ENCODE results near the gene ATP8A2.

Gene ATP8A2

GRCh38 chr13:25887962-25888655, 516.3 kb downstream of the ATP8A2 start:
- DNase-seq (ENCODE audit: low spot score), result no peak
- in situ Hi-C loops (cut with MboI; ENCODE audit: low sequenced_read_pairs, unreplicated experiment), result no loop called here
- no peak for TF ChIP-seq CTCF (IDR thresholded peaks at IDR 0.05; ENCODE audit: borderline replicate concordance, control extremely low read depth, extremely low read depth, insufficient read depth, missing control alignments)

GRCh38 chr13:25890671-25891212, 519.0 kb downstream of the ATP8A2 start:
- no peak for TF ChIP-seq CTCF (IDR thresholded peaks at IDR 0.05; ENCODE audit: borderline replicate concordance, control extremely low read depth, extremely low read depth, insufficient read depth, missing control alignments)
- no peak for DNase-seq (ENCODE audit: low spot score)
- in situ Hi-C loops (cut with MboI; ENCODE audit: low sequenced_read_pairs, unreplicated experiment), result no loop called here

- TF ChIP-seq CTCF (IDR thresholded peaks at IDR 0.05; ENCODE audit: borderline replicate concordance, control extremely low read depth, extremely low read depth, insufficient read depth, missing control alignments), result no peak
- DNase-seq (ENCODE audit: low spot score), result no peak
- in situ Hi-C loops (cut with MboI; ENCODE audit: low sequenced_read_pairs, unreplicated experiment), result no loop called here
Observed at GRCh38 chr13:25898991-25899390, 527.2 kb downstream of the ATP8A2 start.

GRCh38 chr13:25899464-25899863, 527.7 kb downstream of the ATP8A2 start:
- in situ Hi-C loops (cut with MboI; ENCODE audit: low sequenced_read_pairs, unreplicated experiment), result no loop called here
- no peak for TF ChIP-seq CTCF (IDR thresholded peaks at IDR 0.05; ENCODE audit: borderline replicate concordance, control extremely low read depth, extremely low read depth, insufficient read depth, missing control alignments)
- no peak for DNase-seq (ENCODE audit: low spot score)

GRCh38 chr13:25899952-25900351, 528.2 kb downstream of the ATP8A2 start:
- DNase-seq (ENCODE audit: low spot score), result no peak
- in situ Hi-C loops (cut with MboI; ENCODE audit: low sequenced_read_pairs, unreplicated experiment), result no loop called here
- no peak for TF ChIP-seq CTCF (IDR thresholded peaks at IDR 0.05; ENCODE audit: borderline replicate concordance, control extremely low read depth, extremely low read depth, insufficient read depth, missing control alignments)

GRCh38 chr13:25901460-25902376, 529.9 kb downstream of the ATP8A2 start:
- no peak for TF ChIP-seq CTCF (IDR thresholded peaks at IDR 0.05; ENCODE audit: borderline replicate concordance, control extremely low read depth, extremely low read depth, insufficient read depth, missing control alignments)
- in situ Hi-C loops (cut with MboI; ENCODE audit: low sequenced_read_pairs, unreplicated experiment), result no loop called here

More at GRCh38 chr13:25901460-25902376, 529.9 kb downstream of the ATP8A2 start:
- DNase-seq (ENCODE audit: low spot score), result peak; percentile 58
